SK-N-MC (cell line): ENCODE data around the gene PHF20.
"Not testable (repeated sequence)": the region's sequence is repeated elsewhere in the genome, so short reads cannot be mapped to it uniquely, and the experiment has no call there.

Source experiments
- DNase-seq: peaks from one replicate; pipeline ENCODE4 v3.0.0-alpha.2; 2011; ENCODE audit warnings: low read depth, low spot score
- H3K27ac ChIP-seq: fragments of 200-600 bp; sonication (generic); 2 replicates; pipeline ENCODE4 v1.5.1; 2016; ENCODE audit warnings: mixed run types
- H3K36me3 ChIP-seq: fragments of 200-600 bp; sonication (generic); 2 replicates; pipeline ENCODE4 v1.6.1; 2017; ENCODE audit warnings: antibody characterized with exemption, low read length, mixed read lengths; ENCODE audit not compliant: insufficient read depth
- H3K4me3 ChIP-seq: fragments of 200-600 bp; sonication (generic); 2 replicates; pipeline ENCODE4 v1.5.1; 2016
- H3K9ac ChIP-seq: fragments of 200-600 bp; sonication (generic); 2 replicates; pipeline ENCODE4 v1.8.0; 2017; ENCODE audit warnings: mixed run types, mixed read lengths; ENCODE audit not compliant: insufficient read length
- H3K9me3 ChIP-seq: fragments of 200-600 bp; sonication (generic); 2 replicates; pipeline ENCODE4 v1.6.1; 2017; ENCODE audit warnings: low read depth, mild to moderate bottlenecking, antibody characterized with exemption, low read length, moderate library complexity, mixed read lengths
- EZH2 ChIP-seq: fragments of 200-600 bp; sonication (generic); IDR thresholded peaks from one replicate; pipeline ENCODE4 v1.6.1; 2017; ENCODE audit warnings: antibody characterized with exemption
- FOXP2 ChIP-seq: optimal IDR thresholded peaks from 2 replicates; pipeline ENCODE3; 2011; ENCODE audit warnings: mild to moderate bottlenecking, moderate library complexity; ENCODE audit not compliant: insufficient read depth; ENCODE audit errors: extremely low read length, control extremely low read depth
- POLR2AphosphoS5 ChIP-seq: IDR thresholded peaks from 2 replicates; pipeline ENCODE4 v1.6.1; 2012; ENCODE audit warnings: mild to moderate bottlenecking, low read depth, low read length, borderline replicate concordance

Gene PHF20

DNA sequence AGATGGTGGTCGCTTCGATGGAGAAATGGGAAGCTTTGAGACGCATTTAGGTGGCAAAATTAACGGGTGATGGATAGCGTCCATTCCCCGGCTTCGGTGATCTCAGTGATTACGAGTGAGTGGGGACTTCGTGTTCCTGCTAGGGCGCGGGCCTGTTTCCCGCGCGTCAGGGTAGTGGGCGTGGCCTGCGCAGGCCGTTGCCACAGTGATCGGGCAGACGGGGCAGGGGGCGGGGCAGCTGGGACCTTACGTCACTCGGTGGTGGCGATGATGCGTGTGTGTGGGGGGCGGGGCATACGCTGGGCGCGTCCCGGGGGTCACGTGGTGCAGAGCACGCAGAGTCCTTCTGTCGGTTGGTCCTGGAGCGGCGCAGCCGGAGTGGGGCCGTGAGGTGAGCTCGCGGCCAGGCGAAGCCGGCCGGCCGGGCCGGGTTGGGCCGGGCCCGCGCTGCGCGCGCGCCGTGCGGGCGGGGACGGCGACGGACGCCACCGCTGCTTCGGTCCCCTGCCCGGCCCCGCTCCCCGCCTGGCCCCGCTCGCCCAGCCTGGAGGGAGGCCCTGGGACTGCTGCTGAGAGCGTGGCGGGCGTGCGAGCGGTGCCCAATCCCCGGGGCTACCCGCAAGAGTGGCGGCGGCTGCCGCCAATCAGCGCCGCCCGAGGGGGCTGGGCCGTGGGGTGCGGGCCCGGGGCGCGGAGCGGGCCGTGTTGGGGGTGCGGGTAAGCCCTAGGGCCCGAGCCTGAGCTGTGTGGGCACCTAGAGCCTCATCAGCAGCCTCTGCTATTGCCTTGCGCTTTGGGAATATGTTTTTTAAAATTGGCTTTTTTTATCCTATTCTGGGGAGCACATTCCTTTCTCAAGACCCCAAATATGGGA is at the start of gene PHF20:
Gene PHF20, plus strand, starts transcription at position 327 of the 874 bp plus-strand sequence. CDS start 29,508 bp downstream, outside the sequence.
- Histone ChIP-seq H3K9me3 (no peaks in the 10 kb centered on the region), H3K4me3 (peak within 1 kb of the TSS; percentile 76), H3K9ac (peak within 1 kb of the TSS; percentile 90), H3K36me3 (peaks cover 10% of the 10 kb centered on the region), H3K27ac (peak within 1 kb of the TSS; percentile 62; the same call in 1 of the 2 replicates)
- DNase-seq: peak; percentile 68
- no peak for TF ChIP-seq FOXP2
- peak; percentile 63; the same call in 1 of the 2 replicates for TF ChIP-seq POLR2AphosphoS5
- TF ChIP-seq EZH2: no peak

DNA sequence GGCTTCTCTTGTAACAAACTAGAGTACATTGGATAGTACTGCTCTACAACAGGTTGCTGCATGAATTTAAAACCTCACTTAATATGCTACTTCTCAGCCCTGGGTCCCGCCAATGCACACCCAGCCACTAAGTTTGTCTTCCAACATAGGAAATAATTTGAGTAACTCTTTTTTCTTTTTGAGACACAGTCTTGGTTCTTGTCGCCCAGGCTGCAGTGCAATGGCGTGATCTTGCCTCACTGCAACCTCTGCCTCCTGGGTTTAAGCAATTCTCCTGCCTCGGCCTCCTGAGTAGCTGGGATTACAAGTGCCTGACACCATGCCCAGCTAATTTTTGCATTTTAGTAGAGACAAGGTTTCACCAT is 48.6 kb upstream of the PHF20 start:
- H3K36me3 ChIP-seq: peaks cover 96% of the 10 kb centered on the region

DNA sequence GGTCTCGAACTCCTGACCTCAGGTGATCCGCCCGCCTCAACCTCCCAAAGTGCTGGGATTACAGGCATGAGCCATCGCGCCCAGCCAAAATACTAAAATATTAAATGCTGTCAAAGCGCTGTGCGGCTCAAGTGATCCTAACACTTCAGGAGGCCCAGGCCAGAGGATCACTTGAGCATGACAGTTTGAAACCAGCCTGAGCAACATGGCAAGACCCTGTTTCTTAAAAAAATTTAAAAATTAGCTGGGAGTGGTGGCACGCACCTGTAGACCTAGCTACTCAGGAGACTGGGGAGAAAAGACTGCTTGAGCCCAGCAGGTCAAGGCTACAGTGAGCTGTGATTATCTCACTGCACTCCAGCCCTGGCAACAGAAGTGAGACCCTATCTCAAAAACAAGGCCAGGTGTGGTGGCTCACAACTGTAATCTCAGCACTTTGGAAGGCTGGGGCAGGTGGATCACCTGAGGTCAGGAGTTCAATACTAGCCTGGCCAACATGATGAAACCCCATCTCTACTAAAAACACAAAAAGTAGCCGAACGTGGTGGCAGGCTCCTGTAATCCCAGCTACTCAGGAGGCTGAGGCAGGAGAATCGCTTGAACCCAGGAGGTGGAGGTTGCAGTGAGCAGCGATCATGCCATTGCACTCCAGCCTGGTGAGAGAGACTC is 48.0 kb upstream of the PHF20 start:
- not testable (repeated sequence) for H3K4me3 ChIP-seq, H3K9me3 ChIP-seq, H3K9ac ChIP-seq, DNase-seq, H3K27ac ChIP-seq
- TF ChIP-seq POLR2AphosphoS5: peak; percentile 0; the same call in 1 of the 2 replicates
- H3K36me3 ChIP-seq: peaks cover 96% of the 10 kb centered on the region

More for the DNA sequence above, 48.6 kb upstream of the PHF20 start:
- not testable (repeated sequence) for H3K9ac ChIP-seq, H3K4me3 ChIP-seq, DNase-seq, H3K9me3 ChIP-seq, H3K27ac ChIP-seq
- TF ChIP-seq POLR2AphosphoS5: peak; percentile 24; the same call in 1 of the 2 replicates

DNA sequence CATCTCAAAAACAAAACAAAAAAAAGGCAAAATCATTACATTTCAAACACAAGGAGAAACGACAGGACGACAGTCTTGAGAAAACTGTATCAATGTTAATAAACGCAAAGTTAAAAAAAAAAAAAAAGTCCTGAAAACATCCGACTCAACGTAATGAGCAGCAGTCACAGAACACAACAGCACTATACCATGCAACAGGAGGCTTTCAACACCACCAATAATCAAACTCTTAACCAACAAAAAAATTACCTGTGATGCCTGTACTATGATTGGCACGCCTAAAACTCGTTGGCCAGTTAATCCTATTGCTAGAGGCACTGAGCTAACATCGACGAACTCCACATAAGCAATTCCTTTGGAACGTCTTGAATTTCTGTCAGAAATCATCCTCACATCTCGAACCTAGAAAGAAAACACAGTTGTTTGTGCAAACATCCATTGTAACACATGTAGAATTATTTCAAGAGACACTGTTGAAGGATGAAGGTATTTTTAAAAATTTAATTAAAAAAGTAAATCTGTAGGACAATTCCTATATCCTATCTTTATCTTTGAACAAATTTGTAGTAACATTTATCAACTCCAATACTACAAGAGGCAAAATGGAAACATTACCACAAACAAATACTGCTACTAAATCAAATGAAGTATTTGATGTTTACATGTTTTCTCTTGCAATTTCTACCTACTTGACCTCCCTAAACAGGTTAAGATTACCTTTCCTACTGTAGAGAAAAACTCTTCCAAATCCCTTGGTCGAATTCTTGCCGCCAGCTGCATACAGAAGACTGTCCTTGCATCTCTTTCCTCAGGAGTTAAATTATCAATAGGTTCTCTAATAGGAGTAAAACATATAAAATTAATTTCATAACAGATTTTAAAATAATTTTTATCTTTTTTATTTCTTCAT is 47.2 kb upstream of the PHF20 start:
- Histone ChIP-seq H3K36me3 (peaks cover 96% of the 10 kb centered on the region), H3K4me3 (no peak overlapping the region), H3K9me3 (no peaks in the 10 kb centered on the region), H3K9ac (no peak overlapping the region), H3K27ac (no peak overlapping the region)
- DNase-seq: no peak
- no peak for TF ChIP-seq EZH2
- TF ChIP-seq FOXP2: no peak
- TF ChIP-seq POLR2AphosphoS5: no peak; the same call in 1 of the 2 replicates

DNA sequence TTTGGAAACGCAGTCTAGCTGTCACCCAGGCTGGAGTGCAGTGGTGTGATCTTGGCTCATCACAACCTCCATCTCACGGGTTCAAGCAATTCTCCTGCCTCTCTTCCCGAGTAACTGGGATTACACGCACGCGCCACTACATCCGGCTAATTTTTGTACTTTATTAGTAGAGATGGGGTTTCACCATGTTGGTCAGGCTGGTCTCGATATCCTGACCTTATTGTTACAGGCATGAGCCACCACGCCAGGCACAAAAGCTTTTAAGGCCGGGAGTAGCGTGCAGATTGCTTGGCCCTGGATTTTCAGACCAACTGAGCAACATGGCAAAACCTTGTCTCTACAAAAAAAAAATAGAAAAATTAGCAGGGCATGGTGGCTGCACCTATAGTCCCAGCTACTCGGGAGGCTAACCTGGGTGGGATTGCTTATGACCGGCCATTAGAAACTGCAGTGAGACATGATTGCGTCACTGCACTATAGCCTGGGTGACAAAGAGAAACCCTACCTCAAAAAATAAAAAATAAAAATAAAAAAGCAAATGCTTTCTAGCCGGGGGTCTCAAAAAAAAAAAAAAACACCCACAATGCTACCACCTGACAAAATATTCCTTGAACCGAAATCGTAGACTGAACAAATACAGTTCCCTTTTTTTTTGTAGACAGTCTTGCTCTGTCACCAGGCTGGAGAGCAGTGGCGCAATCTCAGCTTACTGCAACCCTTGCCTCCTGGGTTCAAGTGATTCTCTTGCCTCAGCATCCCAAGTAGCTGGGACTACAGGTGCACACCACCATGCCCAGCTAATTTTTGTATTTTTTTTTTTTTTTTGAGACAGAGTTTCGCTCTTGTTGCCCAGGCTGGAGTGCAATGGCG is 44.7 kb upstream of the PHF20 start:
- Histone ChIP-seq H3K9me3 (no peaks in the 10 kb centered on the region), H3K4me3 (no peak overlapping the region), H3K9ac (no peak overlapping the region), H3K27ac (no peak overlapping the region), H3K36me3 (peaks cover 96% of the 10 kb centered on the region)
- no peak for DNase-seq
- TF ChIP-seq EZH2: no peak
- TF ChIP-seq POLR2AphosphoS5: no peak
- no peak for TF ChIP-seq FOXP2

DNA sequence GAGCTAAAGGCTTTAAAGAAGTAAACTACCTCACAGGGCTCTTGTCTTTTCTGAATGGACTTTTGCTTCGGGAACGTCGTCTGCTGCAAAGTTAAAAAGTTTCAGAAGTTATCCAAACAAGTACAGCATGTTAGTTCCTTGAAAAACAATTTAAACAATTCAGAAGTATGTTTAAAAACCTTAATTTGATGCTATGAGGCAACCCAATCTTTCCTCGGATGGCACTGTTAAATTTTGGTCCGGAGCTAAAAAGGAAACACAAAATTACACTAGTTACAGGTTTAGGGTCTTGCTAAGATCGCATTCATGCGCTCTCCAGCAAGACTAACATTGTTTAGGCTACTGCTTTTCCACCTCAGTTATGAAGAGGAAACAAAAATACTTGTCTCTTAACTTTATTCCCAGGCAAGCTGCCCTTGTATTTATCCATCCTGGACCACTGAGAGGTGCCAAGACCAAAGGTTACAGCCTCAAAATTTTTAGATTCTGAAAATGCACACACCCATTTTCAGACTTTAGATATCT is 42.5 kb upstream of the PHF20 start:
- Histone ChIP-seq H3K27ac (no peak overlapping the region), H3K9me3 (no peaks in the 10 kb centered on the region), H3K4me3 (no peak overlapping the region), H3K9ac (no peak overlapping the region), H3K36me3 (peaks cover 98% of the 10 kb centered on the region)
- TF ChIP-seq EZH2: no peak
- TF ChIP-seq POLR2AphosphoS5: 0 out of 2 replicates have a peak, but pooled peaks have one; percentile 35
- no peak for TF ChIP-seq FOXP2
- no peak for DNase-seq

DNA sequence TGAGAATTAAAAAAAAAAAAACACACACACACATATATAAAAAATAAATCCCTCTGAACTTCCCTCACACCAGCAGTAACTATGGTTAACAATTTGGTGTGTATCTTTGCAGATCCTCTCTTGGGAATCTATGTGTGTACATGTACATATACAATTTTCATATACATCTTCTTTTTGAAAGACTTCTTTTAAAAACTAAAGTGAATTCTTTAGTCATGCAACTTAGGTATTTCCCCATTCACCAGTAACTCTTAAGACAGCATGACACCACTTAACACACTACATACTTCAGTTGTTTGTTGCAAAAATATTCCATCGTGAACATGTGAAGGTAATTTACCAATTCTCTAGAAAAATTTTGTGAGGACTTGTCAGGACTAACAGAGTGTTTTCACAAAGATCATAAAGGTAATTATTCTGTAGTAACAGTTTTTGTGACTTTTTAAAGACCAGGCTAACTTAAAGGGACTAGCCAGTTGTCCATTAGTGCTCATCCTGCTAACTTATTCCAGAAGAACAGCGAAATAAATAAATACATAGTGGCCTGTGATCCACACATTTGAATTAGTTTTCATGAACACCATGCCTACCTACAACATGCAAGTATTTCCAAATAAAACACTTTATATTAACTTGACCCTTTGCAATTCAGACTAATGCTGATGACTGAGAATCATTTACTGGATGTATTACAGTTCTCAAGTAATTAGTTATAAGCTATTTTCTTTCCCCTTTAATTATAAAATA is 41.8 kb upstream of the PHF20 start:
- Histone ChIP-seq H3K9me3 (no peaks in the 10 kb centered on the region), H3K36me3 (peaks cover 98% of the 10 kb centered on the region), H3K9ac (no peak overlapping the region), H3K4me3 (no peak overlapping the region), H3K27ac (no peak overlapping the region)
- DNase-seq: no peak
- no peak for TF ChIP-seq EZH2
- TF ChIP-seq POLR2AphosphoS5: no peak
- no peak for TF ChIP-seq FOXP2
